ENCODE results near the gene AATK.

The AATK gene

DNA sequence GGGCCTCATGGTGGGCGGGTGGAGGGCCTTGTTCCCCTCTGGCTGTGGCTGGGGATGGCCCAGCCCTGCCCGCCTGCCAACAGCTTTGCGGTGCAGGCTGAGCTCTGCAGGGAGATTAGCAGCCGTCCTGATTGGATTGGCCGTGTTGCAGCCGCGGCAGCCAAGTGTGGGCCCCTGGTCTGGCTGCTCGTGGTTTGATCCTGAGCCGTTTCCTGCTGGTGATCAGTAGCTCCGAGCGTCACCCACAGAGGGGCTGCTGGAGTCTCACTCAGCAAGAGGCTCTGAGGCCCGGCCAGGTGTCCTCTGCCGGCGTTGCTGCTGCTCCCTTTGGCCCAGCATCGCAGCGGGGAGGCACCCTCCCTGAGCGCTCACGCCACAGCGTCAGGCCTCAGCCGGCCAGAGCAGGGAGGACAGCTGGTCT is 98.6 kb downstream of the AATK start:
- no peak for DNase-seq
